ENCODE measurements around the gene ARAP2. TPM values are rescaled to one million over a fixed set of nuclear protein-coding genes. Genes with fewer than 3 reads are reported as not detected.

ARAP2 gene
- polyA plus RNA-seq, 3 donors from 2014 or later: 34.7 to 62.7 (median 38.9) TPM

DNA sequence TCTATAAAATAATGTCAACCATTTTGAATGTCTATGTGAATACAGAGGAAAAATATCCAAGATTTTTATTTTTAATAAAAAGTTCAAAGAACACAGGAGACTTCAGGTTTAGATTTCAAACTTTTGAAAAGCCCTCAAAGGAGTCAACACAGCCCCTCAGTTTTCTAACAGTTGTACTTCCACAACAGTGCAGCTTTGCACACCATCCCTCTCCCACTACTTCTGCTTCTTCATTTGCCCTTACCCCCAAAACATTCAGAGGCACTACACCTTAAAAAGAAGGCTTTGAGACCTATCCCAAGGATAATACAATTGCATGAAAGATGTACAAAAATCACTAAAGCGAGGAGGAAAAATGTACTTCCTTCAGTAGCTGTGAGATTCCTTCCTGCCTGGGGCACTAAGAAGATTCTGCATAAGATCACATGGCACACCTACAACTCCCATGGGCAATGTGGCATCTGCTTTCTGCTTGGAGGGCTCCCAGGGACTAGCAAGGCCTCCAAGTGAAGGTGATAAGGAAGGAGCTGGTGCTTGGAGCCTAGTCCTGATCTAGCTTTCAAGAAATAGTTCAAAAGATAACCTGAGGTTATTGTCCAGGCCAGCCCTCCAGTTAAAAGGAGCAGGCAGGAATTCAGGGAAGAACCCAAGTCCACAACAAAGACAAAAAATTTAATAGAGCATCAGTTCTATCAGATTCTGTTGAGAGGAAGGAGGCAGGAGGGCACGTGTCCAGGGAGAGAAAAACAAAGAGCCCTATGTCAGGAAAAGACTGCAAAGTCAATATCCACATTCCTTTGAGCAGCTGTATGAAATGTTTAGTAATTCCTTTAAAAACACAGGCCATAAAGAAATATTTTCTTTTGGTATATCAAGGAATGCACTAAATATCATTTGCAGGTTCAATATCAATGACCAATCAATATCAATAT lies 19.1 kb downstream of the ARAP2 start:
- peaks cover 81 to 100% of the 10 kb centered on the region in 2 donors for H3K4me1 Mint-ChIP-seq
- H3K4me3 Mint-ChIP-seq: peak overlapping the region; percentile 44 to 72 (median 66)
- H3K36me3 Mint-ChIP-seq: peaks cover 3 to 16% (median 7%) of the 10 kb centered on the region in 3 donors
- DNase-seq: no peak
- H3K9me3 Mint-ChIP-seq: no peaks in the 10 kb centered on the region
- peak overlapping the region; percentile 61 to 81 (median 70) for H3K27ac Mint-ChIP-seq
- no peaks in the 10 kb centered on the region for H3K27me3 Mint-ChIP-seq (ENCODE audit: low read depth in 3 of 3)

DNA sequence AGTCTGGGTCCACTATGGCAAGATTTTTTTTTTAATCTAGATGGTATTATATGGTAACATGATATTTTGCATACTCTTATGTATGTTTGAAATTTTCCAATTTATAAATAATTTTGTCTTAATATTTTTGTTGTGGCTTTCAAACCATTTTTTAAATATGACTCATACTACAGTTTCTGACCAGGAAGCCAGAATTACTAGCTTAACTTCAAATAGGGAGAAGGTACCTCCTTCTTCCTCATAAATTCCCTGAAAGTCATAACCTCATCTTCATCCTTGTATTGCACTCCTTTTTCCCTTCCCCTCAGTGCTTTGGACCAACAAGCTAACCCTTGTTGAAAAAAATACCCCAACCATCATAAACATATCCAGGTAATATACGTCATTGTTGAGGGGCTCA lies 21.6 kb downstream of the ARAP2 start:
- no peaks in the 10 kb centered on the region for H3K9me3 Mint-ChIP-seq
- H3K4me3 Mint-ChIP-seq: peak overlapping the region in 3 of 5 donors; percentile 20 to 42 (median 26)
- H3K36me3 Mint-ChIP-seq: peaks cover 3 to 12% (median 3%) of the 10 kb centered on the region in 3 donors
- H3K27ac Mint-ChIP-seq: peak overlapping the region in 5 of 6 donors; percentile 29 to 63 (median 36)
- no peaks in the 10 kb centered on the region for H3K27me3 Mint-ChIP-seq (ENCODE audit: low read depth in 3 of 3)
- DNase-seq: no peak
- peaks cover 79 to 100% of the 10 kb centered on the region in 2 donors for H3K4me1 Mint-ChIP-seq

DNA sequence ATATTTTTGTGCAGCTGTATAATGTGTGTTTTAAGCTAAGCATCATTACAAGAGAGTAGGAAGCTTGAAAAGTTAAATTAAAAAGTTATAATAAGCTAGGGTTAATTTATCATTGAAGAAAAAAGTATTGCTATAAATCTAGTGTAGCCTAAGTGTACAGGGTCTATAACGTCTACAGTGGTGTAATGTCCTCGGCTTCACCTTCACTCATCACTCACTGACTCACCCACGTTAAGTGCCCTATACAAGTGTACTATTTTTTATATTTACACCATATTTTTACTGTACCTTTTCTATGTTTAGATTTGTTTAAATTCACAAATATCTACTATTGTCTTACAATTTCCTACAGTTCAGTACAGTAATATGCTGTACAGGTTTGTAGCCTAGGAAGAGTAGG lies 23.5 kb downstream of the ARAP2 start:
- Mint-ChIP-seq H3K36me3 (peaks cover 0 to 7% (median 3%) of the 10 kb centered on the region in 3 donors), H3K27me3 (ENCODE audit: low read depth in 3 of 3) (no peaks in the 10 kb centered on the region), H3K9me3 (no peaks in the 10 kb centered on the region), H3K27ac (no peak overlapping the region), H3K4me3 (no peak overlapping the region), H3K4me1 (peaks cover 72 to 94% of the 10 kb centered on the region in 2 donors)
- DNase-seq: no peak

DNA sequence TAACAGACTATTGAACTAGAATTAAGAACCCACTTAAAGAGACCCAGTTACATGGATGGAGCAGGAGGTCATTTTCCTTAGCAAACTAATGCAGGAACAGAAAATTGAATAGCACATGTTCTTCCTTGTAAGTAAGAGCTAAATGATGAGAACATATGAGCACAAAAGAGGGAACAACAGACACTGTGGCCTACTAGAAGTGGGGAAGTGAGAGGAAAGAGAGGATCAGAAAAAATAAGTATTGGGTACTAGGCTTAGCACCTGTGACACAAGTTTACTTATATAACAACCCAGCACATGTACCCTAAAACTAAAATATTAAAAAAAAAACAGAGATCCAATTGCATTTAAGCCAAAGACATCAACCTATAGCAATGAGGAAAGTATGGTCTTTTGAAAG lies 26.2 kb downstream of the ARAP2 start:
- no peak for DNase-seq
- Mint-ChIP-seq H3K9me3 (no peaks in the 10 kb centered on the region), H3K4me3 (peak overlapping the region in 4 of 5 donors; percentile 9 to 43 (median 41)), H3K36me3 (peaks cover 0 to 8% (median 8%) of the 10 kb centered on the region in 3 donors), H3K4me1 (peaks cover 66 to 94% of the 10 kb centered on the region in 2 donors), H3K27ac (peak overlapping the region; percentile 17 to 68 (median 27)), H3K27me3 (ENCODE audit: low read depth in 3 of 3) (no peaks in the 10 kb centered on the region)

DNA sequence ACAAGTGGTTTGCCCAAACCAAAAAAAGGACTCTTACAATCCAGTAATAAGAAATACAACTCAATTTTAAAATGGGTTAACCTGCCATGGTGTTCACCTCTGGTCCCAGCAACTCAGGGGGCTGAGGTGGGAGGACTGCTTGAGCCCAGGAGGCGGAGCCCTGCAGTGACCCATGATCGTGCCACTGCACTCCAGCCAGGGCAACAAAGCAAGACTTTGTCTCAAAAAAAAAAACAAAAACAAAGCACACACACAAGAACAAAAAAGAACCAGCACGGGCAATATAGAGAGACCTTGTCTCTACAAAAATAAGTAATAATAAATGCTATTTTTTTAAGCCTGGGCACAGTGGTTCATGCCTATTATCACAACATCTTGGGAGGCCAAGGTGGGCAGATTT lies 28.7 kb downstream of the ARAP2 start:
- Mint-ChIP-seq H3K27ac (peak overlapping the region in 1 of 6 donors; percentile 22), H3K4me3 (peak overlapping the region in 1 of 5 donors; percentile 55), H3K36me3 (peaks cover 21 to 24% (median 22%) of the 10 kb centered on the region in 3 donors), H3K9me3 (no peaks in the 10 kb centered on the region), H3K4me1 (peaks cover 59 to 93% of the 10 kb centered on the region in 2 donors), H3K27me3 (ENCODE audit: low read depth in 3 of 3) (no peaks in the 10 kb centered on the region)
- DNase-seq: no peak

DNA sequence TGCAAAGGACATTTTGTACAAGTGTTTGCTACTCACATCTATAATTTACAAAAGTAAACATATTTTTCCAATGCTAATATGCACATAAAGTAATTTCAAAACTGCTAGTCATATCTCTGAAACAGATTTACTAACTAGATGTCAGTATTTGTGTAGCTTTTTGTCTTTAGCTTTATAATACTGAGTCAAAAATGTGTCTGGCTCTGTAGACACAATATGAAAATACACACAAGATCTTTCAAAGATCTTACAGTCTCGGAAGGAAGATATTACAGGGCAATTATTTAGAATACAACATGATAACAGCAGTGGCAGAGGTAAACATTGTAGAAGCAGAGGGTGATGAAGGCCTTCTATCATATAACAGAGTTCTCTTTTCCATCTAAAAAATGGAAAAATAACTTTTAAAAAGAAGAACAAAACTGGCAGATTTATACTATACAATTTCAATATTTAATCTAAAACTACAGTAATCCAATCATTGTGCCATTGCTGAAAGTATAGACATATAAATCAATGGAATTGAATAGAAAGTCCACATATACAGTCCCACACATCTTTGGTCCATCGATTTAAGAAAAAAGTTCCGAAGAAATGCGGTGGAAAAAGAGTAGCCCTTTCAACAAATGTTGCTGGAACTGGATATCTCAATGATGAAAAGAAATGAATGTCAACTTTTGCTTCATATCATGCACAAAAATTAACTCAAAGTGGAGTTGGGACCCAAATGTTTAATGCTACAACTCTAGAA lies 29.4 kb downstream of the ARAP2 start:
- H3K27ac Mint-ChIP-seq: peak overlapping the region in 1 of 6 donors; percentile 46
- H3K9me3 Mint-ChIP-seq: no peaks in the 10 kb centered on the region
- H3K36me3 Mint-ChIP-seq: peaks cover 24 to 28% (median 26%) of the 10 kb centered on the region in 3 donors
- peaks cover 59 to 93% of the 10 kb centered on the region in 2 donors for H3K4me1 Mint-ChIP-seq
- no peaks in the 10 kb centered on the region for H3K27me3 Mint-ChIP-seq (ENCODE audit: low read depth in 3 of 3)
- no peak for DNase-seq
- H3K4me3 Mint-ChIP-seq: peak overlapping the region in 1 of 5 donors; percentile 7

DNA sequence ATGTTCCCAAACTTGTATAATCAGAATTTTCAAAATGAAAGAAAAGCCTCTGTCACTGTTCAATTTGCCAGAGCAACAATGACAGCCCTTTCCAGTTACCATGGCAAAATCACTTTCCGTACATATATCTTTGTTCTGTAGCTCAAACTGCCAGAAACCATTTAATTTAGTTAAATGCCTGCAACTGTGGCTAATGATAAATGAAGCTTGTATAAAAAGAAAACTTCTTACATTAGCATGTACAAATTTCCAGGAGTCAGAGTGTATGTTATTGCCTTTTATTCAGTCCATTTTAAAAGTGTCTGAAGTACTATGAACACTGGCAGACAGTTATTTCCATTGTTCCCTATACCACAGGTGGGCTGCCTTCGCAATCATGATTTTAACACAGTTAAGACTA lies 30.3 kb downstream of the ARAP2 start:
- Mint-ChIP-seq H3K9me3 (no peaks in the 10 kb centered on the region), H3K36me3 (peaks cover 24 to 34% (median 29%) of the 10 kb centered on the region in 3 donors), H3K27ac (peak overlapping the region in 2 of 6 donors; percentile 11 to 24), H3K4me1 (peaks cover 61 to 93% of the 10 kb centered on the region in 2 donors), H3K27me3 (ENCODE audit: low read depth in 3 of 3) (no peaks in the 10 kb centered on the region), H3K4me3 (peak overlapping the region in 1 of 5 donors; percentile 33)
- DNase-seq: no peak

DNA sequence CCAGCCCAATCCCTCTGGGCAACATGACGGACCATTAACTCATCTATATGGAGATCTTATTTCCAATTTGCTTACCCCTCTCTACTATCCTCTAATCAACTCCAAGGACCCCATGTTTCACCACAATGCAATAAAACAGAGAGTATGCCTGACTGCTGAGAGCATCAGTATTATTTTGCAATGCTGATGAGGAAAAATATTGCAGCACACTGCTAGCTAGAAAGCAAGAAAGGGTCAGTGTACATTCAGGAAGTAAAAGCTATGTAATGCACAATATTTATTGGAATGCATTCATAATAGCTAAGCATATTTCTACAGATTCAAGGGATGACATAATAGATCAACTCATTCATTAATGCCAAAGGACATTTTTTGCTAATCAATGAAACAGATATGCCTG lies 33.2 kb downstream of the ARAP2 start:
- Mint-ChIP-seq H3K36me3 (peaks cover 28 to 53% (median 36%) of the 10 kb centered on the region in 3 donors), H3K4me3 (no peak overlapping the region), H3K9me3 (no peaks in the 10 kb centered on the region), H3K27ac (peak overlapping the region in 1 of 6 donors; percentile 14), H3K4me1 (peaks cover 64 to 99% of the 10 kb centered on the region in 2 donors), H3K27me3 (ENCODE audit: low read depth in 3 of 3) (no peaks in the 10 kb centered on the region)
- DNase-seq: no peak

DNA sequence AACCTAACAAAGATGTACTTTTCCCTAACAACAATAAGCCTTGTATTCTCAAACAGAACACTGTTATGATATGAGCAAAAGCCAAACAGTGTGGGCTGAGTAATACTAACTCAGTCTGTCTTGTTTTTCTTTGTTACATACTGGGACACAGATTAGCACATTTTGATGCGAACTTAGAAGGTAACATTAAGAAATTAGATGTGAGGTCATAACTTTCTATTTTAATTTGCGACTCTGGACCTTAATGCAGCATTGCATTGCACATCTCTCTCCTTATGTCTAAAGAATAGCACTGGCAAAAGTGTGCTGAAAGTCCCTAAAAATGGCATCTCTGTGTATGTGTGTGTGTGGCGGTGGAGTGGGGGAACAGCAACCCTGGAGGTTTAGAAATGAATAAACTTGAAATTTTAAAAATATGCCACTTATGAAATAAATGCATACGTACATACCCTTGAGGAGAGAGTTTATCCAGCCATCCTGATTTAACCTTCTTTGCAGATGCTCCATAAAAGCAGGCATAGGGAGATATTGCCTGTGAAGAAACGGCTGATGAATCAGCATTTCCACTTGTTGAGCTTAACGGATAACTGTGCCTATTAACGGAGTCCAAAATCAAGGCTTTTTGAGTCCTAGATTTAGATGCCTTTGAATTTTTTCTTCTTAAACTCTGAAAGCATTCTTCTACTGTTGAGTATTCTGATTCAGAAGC lies 34.2 kb downstream of the ARAP2 start:
- H3K27ac Mint-ChIP-seq: peak overlapping the region in 5 of 6 donors; percentile 43 to 79 (median 71)
- H3K4me3 Mint-ChIP-seq: peak overlapping the region in 3 of 5 donors; percentile 3 to 70 (median 52)
- H3K27me3 Mint-ChIP-seq (ENCODE audit: low read depth in 3 of 3): no peaks in the 10 kb centered on the region
- H3K36me3 Mint-ChIP-seq: peaks cover 31 to 55% (median 41%) of the 10 kb centered on the region in 3 donors
- no peak for DNase-seq
- no peaks in the 10 kb centered on the region for H3K9me3 Mint-ChIP-seq
- peaks cover 62 to 99% of the 10 kb centered on the region in 2 donors for H3K4me1 Mint-ChIP-seq

DNA sequence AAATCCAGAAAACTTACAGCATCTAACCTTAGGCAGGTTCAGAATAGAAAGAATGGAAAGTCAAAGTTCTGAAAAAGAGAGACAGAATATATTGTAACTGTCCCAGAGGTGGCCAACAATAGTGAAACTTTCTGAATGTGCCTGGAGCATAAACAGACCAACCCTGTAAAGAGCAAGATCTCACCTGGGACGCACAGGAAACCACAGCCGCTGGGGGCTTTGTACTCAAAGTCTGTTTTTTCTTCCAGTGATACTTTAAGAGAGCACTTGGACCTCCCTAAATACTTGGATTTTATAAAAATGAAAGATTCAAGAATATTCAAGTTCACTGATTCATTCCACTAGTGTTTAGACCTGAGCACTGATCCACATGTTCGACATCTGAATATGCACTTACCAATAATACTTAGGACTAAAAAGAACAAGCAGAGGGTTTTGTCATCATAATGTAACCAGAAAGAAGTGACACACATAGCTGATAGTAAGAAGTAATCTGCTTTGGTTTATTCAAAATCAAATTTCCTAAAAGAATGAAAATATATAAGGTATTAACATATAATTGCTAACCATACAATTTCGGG lies 35.3 kb downstream of the ARAP2 start:
- Mint-ChIP-seq H3K27ac (peak overlapping the region; percentile 71 to 90 (median 80)), H3K4me1 (peaks cover 55 to 97% of the 10 kb centered on the region in 2 donors), H3K36me3 (peaks cover 32 to 62% (median 44%) of the 10 kb centered on the region in 3 donors), H3K9me3 (no peaks in the 10 kb centered on the region), H3K4me3 (peak overlapping the region; percentile 64 to 84 (median 74)), H3K27me3 (ENCODE audit: low read depth in 3 of 3) (peaks cover 0 to 2% (median 0%) of the 10 kb centered on the region in 3 donors)
- DNase-seq: peak; percentile 54 to 58 (median 57)

DNA sequence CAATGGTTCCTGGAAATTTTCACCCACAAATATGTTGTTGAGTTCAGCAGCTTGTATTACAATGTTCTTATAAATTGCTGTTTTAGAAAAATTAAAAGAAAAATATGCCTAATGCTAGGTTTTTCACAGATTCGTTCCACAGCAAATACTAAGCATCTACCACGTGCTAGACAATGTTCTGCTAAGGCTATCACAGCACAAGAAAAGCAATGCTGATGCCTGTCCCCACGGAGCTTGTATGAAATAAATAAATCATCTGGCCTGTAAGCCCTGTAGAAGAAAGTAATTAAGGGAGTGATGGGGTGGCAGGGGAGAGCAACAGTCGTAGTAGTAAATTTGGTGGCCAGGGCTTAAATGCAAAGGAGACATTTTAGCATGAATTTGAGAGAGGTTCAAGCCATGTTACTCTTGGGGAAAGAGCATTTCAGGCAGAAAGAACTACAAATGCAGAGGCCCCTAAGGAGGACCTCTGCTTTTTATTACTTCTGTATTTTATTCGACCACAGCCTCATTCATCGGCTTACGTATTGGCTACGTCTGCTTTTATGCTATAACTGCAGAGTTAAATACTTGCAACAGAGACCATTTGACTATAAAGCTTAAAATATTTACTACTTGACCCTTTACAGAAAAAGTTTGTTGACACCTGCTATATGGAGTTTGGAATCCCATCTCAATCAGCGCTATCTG lies 36.3 kb downstream of the ARAP2 start:
- peaks cover 33 to 67% (median 44%) of the 10 kb centered on the region in 3 donors for H3K36me3 Mint-ChIP-seq
- peak overlapping the region; percentile 70 to 90 (median 80) for H3K27ac Mint-ChIP-seq
- no peaks in the 10 kb centered on the region for H3K9me3 Mint-ChIP-seq
- H3K27me3 Mint-ChIP-seq (ENCODE audit: low read depth in 3 of 3): peaks cover 0 to 2% (median 0%) of the 10 kb centered on the region in 3 donors
- DNase-seq: no peak
- H3K4me1 Mint-ChIP-seq: peaks cover 54 to 95% of the 10 kb centered on the region in 2 donors
- H3K4me3 Mint-ChIP-seq: peak overlapping the region; percentile 64 to 84 (median 74)

DNA sequence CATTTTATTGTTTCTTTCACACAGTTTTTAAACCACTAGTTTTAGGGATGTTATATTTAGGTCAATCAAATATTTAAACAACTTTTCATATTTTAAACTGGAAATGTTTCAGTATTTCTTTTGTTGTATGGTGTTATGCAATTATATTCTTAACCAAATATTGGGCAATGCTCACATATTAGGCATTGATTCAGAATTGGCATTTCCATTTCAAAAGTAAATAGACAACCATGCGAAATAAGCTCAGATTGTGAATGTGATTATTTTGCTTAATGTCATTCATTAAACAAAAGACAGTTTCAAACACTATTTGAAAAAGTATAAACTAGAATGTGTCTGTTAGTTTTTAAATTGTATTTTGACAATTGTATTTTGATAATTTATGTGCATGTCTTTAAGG lies 36.9 kb downstream of the ARAP2 start:
- DNase-seq: no peak
- peaks cover 30 to 63% (median 46%) of the 10 kb centered on the region in 3 donors for H3K36me3 Mint-ChIP-seq
- H3K27me3 Mint-ChIP-seq (ENCODE audit: low read depth in 3 of 3): peaks cover 0 to 2% (median 0%) of the 10 kb centered on the region in 3 donors
- H3K9me3 Mint-ChIP-seq: no peaks in the 10 kb centered on the region
- peak overlapping the region; percentile 37 to 85 (median 75) for H3K27ac Mint-ChIP-seq
- H3K4me3 Mint-ChIP-seq: peak overlapping the region in 3 of 5 donors; percentile 31 to 84 (median 68)
- peaks cover 54 to 96% of the 10 kb centered on the region in 2 donors for H3K4me1 Mint-ChIP-seq

Data from immature natural killer cell (primary cell).